HG02588 (cell line): Measurements from ENCODE around the gene MKNK2.
"Not testable (repeated sequence)": the region's sequence is repeated elsewhere in the genome, so short reads cannot be mapped to it uniquely, and the experiment has no call there.

Experiments used
- ATAC-seq: cut with Tn5 transposase; IDR thresholded peaks from one replicate; pipeline ENCODE4 v1.9.1; 2021; ENCODE audit warnings: mild to moderate bottlenecking, moderate library complexity; ENCODE audit not compliant: unreplicated experiment

Gene MKNK2

DNA sequence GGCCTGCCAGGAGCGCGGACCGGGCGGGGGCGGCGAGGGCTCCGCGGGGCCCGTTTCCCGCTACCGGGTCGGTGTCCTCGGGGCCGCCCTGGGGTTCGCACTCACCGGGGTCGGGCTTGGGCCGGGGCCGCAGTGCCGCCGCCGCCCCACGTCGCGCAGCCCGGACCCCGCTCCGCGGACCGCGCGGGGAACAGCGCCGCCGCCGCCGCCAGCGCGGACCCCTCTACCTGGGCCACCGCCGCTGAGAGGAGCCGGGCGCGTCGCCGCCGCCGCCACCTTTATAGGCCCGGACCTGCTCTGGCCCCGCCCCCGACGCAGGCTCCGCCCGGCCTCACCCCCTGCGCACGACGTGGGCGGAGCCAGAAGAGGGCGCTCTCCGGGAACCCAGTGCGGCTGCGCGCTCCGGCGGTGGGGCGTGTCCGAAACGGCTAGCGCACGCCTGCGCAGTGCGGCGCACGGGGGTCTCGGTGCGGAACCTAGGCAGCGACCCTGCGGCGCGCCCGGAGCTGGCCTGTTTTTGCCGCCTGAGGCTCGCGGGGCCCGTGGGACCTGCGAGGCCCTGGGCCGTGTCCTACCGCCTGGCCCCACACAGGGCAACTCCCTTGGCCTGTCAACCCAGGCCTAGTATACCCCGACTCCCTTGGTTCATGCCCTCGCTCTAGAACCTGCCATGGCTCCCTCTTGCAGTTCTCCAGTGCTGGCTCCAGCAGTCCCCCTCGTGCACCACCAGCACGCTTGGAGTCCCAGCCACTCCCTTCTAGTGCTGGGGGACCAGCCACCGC is at the start of gene MKNK2:
MKNK2 (minus strand) TSS at position 254 of the 782 bp plus-strand sequence. CDS start 393 bp downstream, outside the sequence.
- peak; percentile 42 for ATAC-seq

DNA sequence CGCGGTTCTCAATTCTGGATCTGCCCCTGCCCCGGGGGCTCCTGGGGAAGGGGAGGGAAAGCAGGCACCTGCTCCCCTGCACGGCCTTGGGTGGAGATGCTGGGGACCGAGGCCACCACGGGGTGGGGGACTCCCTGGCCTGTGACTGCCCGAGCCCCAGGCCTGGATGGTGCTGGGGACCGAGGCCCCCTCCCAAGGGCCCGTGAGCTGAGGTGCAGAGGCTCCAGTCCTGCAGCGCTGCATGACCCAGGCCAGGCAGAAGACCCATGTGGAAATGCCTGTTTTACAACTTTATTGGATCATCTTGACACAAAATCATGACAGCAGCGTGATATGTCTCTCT is 49.6 kb upstream of the MKNK2 start:
- ATAC-seq = no peak

DNA sequence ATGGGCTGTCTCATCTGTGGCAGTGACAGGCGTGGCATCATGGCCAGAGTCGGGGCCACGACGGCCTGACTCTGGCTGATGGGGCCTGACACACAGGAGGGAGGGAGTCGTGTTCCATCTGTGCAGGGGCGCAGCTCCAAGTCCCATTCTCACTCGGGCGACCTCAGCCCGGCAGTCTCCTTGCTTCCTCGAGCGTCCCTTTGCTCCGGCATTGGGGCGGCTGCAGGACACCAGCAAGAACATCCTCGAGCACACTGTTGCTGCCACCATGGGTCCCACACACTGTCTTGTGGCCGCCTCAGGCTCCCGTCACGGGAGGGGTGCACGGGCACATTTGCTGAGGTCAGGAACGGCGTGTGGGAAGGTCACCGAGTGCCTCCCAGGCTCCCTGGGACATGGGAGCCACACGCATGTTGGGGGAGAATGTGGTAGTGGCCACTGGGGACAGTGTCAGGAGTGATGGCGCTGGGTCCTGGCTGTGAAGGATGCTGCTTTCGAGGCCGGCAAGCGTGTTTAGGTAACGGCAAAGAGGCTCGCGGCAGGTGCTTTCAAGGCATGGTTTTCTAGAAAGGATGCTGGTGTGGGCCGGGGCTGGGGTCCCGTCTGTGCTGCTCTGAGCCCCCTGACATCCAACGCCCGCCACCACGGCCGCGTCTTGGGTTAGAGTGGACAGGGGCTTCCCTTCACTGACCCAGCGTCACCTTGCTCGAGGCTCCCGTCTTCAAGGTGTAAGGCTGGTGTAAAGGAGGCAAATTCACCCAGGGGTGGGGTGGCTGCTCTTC is 49.1 kb upstream of the MKNK2 start:
- ATAC-seq = no peak

DNA sequence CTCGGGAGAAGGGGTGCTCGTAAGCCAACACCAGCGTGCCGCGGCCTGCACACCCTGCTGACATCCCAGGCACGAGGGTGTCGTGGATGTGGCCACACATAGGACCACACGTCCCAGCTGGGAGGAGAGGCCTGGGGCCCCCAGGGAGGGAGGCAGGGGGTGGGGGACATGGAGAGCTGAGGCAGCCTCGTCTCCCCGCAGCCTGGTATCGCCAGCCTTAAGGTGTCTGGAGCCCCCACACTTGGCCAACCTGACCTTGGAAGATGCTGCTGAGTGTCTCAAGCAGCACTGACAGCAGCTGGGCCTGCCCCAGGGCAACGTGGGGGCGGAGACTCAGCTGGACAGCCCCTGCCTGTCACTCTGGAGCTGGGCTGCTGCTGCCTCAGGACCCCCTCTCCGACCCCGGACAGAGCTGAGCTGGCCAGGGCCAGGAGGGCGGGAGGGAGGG is 48.0 kb upstream of the MKNK2 start:
- no peak for ATAC-seq

DNA sequence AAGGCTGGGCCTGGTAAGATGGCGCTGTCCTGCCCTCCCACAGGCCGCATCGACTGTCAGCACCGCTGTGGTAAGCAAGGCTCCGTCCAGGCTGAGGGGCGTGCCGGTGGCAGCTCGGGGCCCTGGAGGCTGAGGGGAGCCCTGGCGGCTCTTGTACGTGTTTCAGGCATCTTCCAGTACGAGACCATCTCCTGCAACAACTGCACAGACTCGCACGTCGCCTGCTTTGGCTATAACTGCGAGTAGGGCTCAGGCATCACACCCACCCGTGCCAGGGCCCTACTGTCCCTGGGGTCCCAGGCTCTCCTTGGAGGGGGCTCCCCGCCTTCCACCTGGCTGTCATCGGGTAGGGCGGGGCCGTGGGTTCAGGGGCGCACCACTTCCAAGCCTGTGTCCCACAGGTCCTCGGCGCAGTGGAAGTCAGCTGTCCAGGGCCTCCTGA is 46.9 kb upstream of the MKNK2 start:
- ATAC-seq = no peak

DNA sequence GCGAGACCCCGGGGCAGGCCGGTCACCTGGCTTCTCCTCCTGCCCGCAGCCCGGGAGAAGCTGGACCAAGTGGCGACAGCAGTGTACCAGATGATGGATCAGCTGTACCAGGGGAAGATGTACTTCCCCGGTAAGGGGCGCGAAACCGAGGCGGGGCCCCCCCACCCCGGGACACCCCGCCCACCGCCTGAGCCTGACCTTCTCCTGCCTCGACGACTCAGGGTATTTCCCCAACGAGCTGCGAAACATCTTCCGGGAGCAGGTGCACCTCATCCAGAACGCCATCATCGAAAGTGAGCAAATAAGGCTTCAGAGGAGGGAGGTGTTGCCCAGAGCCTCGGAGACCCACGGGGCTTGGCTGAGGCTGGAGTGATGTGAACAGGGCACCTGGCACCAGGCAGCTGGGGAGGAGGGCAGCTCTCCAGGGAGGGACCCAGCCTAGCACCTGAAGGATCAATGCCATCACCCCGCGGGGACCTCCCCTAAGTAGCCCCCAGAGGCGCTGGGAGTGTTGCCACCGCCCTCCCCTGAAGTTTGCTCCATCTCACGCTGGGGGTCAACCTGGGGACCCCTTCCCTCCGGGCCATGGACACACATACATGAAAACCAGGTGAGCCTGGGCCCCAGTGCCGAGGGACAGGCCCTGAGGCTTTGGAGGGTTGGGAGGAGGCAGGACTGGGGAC is 46.3 kb upstream of the MKNK2 start:
- peak; percentile 8 for ATAC-seq

DNA sequence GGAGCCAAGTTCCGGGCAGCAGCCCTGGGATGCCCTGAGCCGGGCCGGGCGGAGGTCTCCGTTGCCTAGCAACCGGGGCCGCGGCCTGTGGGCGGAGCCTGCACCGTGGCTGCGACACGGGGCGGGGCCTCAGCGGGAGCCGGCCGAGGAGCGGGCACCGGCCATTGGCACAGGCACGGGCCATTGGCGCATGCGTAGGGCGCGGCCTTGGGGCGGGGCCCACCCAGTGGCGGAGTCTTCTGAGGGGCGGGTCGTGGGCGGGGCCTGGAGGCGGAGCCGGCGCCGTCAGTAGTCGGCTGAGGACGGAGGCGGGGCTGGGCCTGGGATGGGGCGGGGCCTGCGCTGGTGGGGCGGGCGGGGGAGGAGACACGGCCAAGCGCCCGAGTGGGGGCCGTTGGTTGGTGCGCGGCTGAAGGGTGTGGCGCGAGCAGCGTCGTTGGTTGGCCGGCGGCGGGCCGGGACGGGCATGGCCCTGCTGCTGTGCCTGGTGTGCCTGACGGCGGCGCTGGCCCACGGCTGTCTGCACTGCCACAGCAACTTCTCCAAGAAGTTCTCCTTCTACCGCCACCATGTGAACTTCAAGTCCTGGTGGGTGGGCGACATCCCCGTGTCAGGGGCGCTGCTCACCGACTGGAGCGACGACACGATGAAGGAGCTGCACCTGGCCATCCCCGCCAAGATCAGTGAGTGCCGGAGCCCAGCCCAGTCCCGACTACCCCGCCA is 45.6 kb upstream of the MKNK2 start, which contains the start of gene IZUMO4:
IZUMO4 (plus strand) TSS at position 436 of the 723 bp plus-strand sequence; CDS start at position 467, 31 bp downstream.
- ATAC-seq = peak; percentile 57

DNA sequence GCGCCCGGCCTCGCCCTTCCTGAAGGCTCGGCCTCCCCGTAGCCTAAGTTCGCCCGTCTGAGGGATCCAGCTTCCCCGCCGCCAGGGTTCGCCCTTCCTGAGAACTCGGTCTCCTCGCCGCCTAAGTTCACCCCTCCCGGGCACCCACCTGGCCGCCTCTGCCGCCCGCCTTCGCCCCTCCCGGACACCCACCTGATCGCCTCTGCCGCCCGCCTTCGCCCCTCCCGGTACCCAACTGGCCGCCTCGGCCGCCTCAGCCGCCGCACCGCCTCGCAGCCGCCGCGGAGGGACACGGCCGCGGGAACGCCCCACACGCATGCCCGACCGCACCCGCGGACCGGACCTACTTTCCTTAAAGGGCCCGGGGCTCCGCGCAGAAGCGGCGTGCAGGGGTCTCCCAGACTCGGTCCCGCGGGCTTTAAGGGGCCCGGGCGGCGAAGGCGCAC is 45.0 kb upstream of the MKNK2 start, which contains the start of gene MOB3A:
MOB3A (minus strand) TSS at position 293 of the 446 bp plus-strand sequence. CDS start 17,766 bp downstream, outside the sequence.
- peak; percentile 13 for ATAC-seq

DNA sequence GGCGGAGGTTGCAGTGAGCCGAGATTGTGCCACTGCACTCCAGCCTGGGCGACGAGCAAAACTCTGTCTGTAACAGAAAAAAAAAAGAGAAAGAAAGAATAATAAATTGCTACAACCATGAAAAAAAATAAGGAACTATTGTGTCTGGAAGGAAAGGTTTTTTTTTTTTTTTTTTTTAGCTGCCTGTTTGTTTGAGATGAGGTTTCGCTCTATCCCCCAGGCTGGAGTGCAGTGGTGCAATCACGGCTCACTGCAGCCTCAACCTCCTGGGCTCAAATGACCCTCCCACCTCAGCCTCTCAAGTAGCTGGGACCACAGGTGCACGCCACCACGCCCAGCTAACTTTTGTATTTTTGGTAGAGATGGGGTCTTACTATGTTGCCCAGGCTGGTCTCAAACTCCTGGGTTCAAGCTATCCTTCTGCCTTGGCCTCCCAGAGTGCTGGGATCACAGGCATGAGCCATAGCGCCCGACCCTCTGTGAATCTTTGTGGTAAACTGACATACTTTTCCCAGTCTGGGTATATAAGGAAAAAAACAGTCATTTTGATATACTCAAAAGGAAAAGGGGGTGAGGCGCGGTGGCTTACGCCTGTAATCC is 41.0 kb upstream of the MKNK2 start:
- ATAC-seq = not testable (repeated sequence)

DNA sequence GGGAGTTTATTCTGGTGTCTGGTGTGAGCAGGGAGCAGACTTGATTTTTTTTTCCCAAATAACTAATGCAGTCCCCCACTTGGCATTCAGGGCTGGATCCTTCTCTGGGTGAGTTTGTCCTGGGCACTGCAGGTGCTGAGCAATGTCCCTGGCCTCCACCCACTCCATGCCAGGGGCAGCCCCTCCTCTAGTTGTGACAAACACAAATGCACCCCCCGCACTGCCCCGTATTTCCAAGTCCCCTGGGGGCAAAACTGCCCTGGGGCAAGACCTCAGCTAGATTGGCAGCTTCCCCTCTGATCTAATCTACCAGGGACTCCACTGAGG is 38.6 kb upstream of the MKNK2 start:
- ATAC-seq = no peak

DNA sequence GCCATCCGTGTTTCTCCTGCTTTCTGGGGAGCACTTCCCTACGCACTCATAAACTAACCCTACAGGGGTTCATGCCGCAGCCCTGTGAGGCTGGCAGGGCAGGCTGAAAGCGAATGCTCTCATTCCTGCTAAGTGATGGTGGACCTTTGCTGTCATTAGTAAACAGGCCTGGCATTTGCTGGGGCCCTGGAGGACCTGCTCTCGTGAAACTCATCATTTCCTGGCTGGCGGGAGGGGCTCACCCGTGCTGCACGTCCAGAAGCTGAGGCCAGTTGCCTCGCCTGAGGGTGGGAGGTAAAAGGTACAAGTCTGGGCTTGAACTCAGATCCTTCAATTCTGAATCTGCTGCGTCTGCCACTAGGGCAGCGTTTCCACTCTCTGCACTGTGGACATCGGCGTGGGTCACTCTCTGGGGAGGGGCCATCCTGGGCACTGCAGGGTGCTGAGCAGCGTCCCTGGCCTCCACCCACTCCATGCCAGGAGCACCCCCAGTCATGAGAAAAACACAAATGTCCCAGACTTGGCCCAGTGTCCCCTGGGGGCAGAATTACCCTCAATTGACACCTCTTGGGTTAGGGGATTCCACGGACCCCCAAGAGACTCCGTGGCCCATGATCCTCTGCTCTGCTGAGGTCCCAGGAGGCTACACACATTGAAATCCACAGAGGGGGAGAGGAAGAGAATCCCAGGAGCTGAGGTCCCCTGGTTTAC is 38.1 kb upstream of the MKNK2 start:
- no peak for ATAC-seq

DNA sequence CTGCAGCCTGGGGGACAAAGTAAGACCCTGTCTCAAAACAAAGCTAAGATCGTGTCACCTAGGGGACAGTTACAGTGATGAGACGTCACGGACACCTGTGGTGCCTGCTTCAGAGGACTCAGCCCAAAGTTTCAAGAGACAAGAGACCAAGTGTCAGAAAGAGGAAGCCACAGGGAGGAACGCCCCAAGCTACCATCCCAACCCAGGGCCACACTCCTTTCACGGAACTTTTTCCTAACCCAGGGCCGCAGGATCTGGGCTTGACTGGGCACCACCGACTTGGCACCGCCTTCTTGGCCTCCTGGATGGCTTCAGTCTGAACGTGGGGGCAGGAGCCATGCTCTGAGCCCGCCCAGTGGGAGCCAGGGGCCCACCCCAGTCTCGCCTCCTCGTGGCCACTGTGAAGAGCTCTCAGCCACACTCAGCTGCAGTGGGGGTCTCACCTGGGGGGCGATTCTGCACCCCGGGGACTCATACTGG is 36.6 kb upstream of the MKNK2 start:
- no peak for ATAC-seq

DNA sequence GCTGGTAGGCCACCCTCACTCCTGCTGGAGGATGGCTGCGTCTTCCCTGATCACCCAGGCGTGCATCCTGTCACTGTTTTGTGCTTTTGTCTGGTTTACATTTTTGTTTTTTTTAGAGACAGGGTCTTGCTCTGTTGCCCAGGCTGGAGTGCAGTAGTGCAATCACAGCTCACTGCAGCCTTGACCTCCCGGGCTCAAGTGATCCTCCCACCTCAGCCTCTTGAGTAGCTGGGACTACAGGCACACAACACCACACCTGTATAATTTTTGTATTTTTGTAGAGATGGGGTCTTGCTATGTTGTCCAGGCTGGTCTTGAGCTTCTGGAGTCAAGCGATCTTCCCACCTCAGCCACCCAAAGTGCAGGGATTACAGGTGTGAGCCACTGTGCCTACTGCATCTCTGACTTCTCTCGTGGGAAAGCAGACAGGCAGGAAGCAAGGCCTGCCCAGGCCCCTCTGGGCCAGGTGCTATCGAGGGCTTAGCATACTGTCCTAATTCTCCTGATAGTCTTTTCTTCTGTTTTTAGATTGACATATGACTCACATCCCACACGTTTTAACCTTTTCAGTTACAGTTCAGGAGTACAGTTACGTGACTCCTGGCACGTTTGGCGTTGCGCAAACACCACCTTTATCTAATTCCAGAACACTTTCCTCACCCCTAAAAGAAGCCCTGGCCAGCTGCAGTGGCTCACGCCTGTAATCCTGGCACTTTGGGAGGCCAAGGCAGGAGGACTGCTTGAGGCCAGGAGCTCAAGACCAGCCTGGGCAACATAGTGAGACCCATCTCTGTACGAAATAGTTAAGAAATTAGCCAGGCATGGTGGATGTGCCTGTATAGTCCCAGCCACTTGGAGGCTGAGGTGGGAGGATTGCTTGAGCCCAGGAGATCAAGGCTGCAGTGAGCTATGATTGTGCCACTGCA is 35.9 kb upstream of the MKNK2 start:
- ATAC-seq = not testable (repeated sequence)

DNA sequence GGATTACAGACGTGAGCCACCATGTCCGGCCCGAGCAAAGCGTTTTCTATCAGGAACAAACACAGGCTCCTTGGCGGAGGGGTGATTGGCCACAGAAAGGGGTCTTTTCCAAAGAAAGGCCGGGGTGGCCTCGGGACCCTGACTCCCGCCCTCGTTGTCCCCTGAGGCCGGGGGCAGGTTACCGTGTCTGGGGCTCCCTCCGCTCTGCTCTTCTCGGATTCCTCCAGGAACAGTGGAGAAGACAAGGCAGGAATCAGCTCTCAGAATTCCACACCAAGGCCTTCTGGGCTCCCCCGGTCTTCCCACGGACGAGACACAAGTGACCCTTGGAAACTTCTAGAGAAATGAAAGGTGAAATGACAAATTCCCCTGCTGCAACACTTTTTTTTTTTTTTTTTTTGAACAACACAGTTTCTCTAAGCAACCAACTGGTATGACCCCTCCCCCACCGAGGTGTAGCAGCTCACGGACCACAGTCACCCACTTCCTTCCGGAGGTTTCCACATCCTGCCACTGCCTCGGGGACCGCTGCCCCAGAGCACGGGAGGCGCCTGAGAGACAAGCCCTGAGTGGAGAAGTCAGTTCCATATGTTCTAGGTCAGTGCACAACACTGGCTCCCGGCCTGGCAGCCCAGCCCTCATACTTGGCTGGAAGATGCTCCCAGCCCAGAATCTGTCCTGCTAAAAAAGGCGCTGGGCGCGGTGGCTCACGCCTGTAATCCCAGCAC is 34.1 kb upstream of the MKNK2 start:
- peak; percentile 28 for ATAC-seq

DNA sequence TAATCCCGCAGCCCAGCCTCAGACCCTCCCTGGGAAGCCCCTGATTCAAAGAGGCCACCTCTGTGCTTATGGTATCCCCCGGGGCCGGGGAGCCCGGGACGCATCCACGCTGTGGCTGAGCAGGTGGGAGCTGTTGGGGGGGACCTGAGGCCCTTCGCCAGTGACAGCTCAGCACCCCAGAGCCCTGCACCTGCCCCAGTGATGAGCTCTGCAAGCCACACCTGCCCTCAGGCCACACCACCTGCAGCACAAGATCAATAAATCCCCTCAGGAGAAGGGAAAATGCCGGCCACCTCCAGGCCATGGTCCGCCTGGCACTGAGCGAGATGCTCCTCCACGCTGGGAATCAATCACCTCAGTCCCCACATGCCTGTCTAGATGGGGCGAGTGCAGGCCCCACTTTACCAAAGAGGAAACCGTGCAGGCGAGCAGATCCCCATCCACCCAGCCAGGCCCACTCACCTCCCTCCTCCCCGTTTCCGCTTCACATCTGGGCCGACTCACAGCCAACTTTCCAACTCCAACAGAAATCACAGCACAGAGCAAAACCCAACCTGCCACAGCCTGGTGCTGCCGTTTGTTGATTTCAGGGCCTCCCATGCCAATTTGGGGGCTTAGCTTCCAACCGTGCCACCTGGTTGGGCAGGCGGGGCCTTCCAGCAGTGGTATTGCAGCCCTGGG is 32.3 kb upstream of the MKNK2 start:
- ATAC-seq = no peak

DNA sequence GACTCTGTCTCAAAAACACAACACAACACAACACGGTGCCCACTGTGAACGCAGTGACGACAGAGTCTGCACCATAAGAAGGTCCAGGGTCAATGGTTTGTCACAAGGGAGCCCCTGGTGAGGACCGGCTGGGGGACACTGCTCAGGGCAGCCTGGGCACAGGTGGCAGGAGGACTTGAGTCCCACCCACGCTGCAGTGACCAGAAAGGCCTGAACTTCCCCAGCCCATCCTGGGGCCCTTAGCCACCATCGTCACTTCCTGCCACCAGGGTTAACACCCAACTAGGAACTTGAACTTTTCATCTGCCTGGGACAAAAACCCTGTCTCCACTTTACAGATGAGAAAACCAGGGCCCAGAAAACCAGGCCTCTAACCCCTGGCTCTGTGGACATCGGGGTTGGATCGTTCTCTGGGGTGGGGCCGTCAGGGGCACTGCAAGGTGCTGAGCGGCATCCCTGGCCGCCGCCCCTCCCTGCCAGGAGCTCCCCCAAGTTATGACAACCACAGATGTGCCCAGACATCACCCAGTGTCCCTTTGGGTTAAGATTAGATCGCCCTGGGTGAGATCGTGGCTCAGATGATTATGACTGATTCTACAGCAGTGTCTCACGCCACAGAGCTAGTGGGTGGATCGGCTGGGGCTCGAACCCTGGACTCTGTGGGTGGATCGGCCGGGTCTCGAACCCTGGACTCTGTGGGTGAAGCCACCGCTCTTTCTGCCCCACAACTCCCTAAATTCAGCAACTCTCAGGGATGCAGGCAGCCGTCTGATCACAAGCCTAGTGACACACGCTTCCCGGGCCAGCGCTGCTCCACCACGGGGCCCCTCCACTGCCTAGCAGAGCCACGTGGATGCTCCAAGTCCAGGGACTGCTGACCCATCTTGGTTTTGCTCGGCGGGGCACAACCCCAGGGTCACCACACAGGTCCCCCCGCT is 31.1 kb upstream of the MKNK2 start:
- no peak for ATAC-seq
